ENCODE measurements around the gene COL6A3. TPM values are rescaled to one million over a fixed set of nuclear protein-coding genes. Genes with fewer than 3 reads are reported as not detected.

The COL6A3 gene
- polyA plus RNA-seq, 1 donor (not counting 4 experiments of a cell fraction or from before 2014, with no cell fraction given) = not detected

GRCh38 chr2:237445611-237446337 is 31.8 kb upstream of the COL6A3 start:
- Histone ChIP-seq H3K4me1 (ENCODE audit: control insufficient read depth, extremely low read depth, insufficient read depth, low read length) (no peaks in the 10 kb centered on the region), H3K36me3 (ENCODE audit: control insufficient read depth in 2 of 2, extremely low read depth in 1 of 2, insufficient read depth in 2 of 2, low read length in 2 of 2) (no peaks in the 10 kb centered on the region), H2AFZ (ENCODE audit: control insufficient read depth, low read length) (no peak overlapping the region), H4K20me1 (ENCODE audit: control insufficient read depth, extremely low read depth, insufficient read depth, low read length) (no peaks in the 10 kb centered on the region), H3K27me3 (ENCODE audit: control insufficient read depth, extremely low read depth, insufficient read depth, low read length) (no peaks in the 10 kb centered on the region), H3K9me1 (ENCODE audit: control insufficient read depth, extremely low read depth, insufficient read depth, low read length) (no peaks in the 10 kb centered on the region), H3K9me3 (ENCODE audit: control insufficient read depth, low read depth, low read length) (no peaks in the 10 kb centered on the region), H3K4me3 (ENCODE audit: control insufficient read depth in 2 of 3, extremely low read depth in 1 of 3, insufficient read depth in 2 of 3, low read depth in 1 of 3, low read length in 3 of 3) (no peak overlapping the region), H3K4me2 (ENCODE audit: control insufficient read depth, extremely low read depth, insufficient read depth, low read depth, low read length) (no peak overlapping the region), H3K9ac (ENCODE audit: control insufficient read depth, extremely low read depth, insufficient read depth, low read length) (no peak overlapping the region), H3K79me2 (ENCODE audit: control insufficient read depth, insufficient read depth, low read length) (no peaks in the 10 kb centered on the region), H3K27ac (ENCODE audit: control insufficient read depth, insufficient read depth, low read length) (no peak overlapping the region)
- dilution Hi-C loops (cut with MboI; ENCODE audit: extremely low pct_ligation_motif_present, low sequenced_read_pairs) = no loop called here
- TF ChIP-seq CTCF (optimal IDR thresholded peaks at IDR 0.05 in 1 of 3, IDR thresholded peaks at IDR 0.05 in 1 of 3, conservative IDR thresholded peaks at IDR 0.05 in 1 of 3; ENCODE audit: extremely low read depth in 1 of 3, insufficient read depth in 2 of 3, low read length in 3 of 3) = no peak
- TF ChIP-seq EZH2 (IDR thresholded peaks at IDR 0.05; ENCODE audit: low read length) = no peak
- DNase-seq (ENCODE audit: low read depth, low spot score) = no peak
- FAIRE-seq = no peak

- H3K9ac ChIP-seq (ENCODE audit: control insufficient read depth, extremely low read depth, insufficient read depth, low read length) = no peak overlapping the region
- H3K9me1 ChIP-seq (ENCODE audit: control insufficient read depth, extremely low read depth, insufficient read depth, low read length) = no peaks in the 10 kb centered on the region
- H3K4me2 ChIP-seq (ENCODE audit: control insufficient read depth, extremely low read depth, insufficient read depth, low read depth, low read length) = no peak overlapping the region
- no peak for FAIRE-seq
- H3K79me2 ChIP-seq (ENCODE audit: control insufficient read depth, insufficient read depth, low read length) = no peaks in the 10 kb centered on the region
- H3K9me3 ChIP-seq (ENCODE audit: control insufficient read depth, low read depth, low read length) = no peaks in the 10 kb centered on the region
- no peaks in the 10 kb centered on the region for H3K4me1 ChIP-seq (ENCODE audit: control insufficient read depth, extremely low read depth, insufficient read depth, low read length)
- dilution Hi-C loops (cut with MboI; ENCODE audit: extremely low pct_ligation_motif_present, low sequenced_read_pairs) = no loop called here
- no peaks in the 10 kb centered on the region for H4K20me1 ChIP-seq (ENCODE audit: control insufficient read depth, extremely low read depth, insufficient read depth, low read length)
- no peaks in the 10 kb centered on the region for H3K36me3 ChIP-seq (ENCODE audit: control insufficient read depth in 2 of 2, extremely low read depth in 1 of 2, insufficient read depth in 2 of 2, low read length in 2 of 2)
- no peak for DNase-seq (ENCODE audit: low read depth, low spot score)
- TF ChIP-seq CTCF (optimal IDR thresholded peaks at IDR 0.05 in 1 of 3, IDR thresholded peaks at IDR 0.05 in 1 of 3, conservative IDR thresholded peaks at IDR 0.05 in 1 of 3; ENCODE audit: extremely low read depth in 1 of 3, insufficient read depth in 2 of 3, low read length in 3 of 3) (no peak), EZH2 (IDR thresholded peaks at IDR 0.05; ENCODE audit: low read length) (no peak)
- H3K27ac ChIP-seq (ENCODE audit: control insufficient read depth, insufficient read depth, low read length) = no peak overlapping the region
- H3K27me3 ChIP-seq (ENCODE audit: control insufficient read depth, extremely low read depth, insufficient read depth, low read length) = no peaks in the 10 kb centered on the region
- no peak overlapping the region for H3K4me3 ChIP-seq (ENCODE audit: control insufficient read depth in 2 of 3, extremely low read depth in 1 of 3, insufficient read depth in 2 of 3, low read depth in 1 of 3, low read length in 3 of 3)
- no peak overlapping the region for H2AFZ ChIP-seq (ENCODE audit: control insufficient read depth, low read length)
Measured at GRCh38 chr2:237444071-237444470, 30.1 kb upstream of the COL6A3 start.
